ENCODE measurements around the gene SFXN5.

The SFXN5 gene

DNA sequence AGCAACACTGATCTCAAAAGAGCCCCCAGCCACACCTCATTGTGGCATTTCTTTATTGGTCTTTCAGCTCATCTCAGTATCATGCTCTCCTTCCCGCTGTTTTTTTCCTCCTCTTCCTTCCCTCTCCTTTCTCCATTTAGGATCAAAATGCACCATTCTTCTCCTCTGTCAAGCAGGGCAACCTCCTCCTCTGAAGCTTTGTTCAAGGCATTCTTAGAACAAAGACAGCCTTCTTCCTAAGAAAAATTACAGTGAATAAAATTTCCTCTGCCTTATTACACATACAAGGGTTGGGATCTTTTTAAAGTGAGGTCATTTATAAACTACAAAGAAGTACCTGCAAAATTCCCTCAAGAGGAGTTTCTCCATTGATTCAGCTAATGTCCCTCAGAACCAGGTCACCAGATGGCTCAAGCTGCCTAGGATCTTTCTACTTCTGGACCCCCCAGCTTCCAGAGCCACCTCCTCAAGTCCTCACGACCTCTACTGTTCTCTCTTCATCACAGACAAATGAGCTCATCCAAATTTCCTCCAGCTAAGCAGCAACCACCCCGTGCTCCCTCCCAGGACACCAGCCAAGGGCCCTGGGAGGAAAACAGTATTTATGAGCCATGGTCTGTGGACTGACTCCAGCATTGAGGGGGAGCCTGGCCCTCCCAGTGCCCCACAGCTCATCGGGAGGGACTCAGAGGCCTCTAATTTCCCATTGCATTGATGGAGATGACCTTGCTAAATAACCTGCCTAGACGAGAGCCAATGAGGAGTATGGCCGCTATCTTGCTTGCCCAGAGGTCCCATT, 18.0 kb downstream of the SFXN5 start:
- DNase-seq (ENCODE audit: low read depth) = peak; percentile 65

DNA sequence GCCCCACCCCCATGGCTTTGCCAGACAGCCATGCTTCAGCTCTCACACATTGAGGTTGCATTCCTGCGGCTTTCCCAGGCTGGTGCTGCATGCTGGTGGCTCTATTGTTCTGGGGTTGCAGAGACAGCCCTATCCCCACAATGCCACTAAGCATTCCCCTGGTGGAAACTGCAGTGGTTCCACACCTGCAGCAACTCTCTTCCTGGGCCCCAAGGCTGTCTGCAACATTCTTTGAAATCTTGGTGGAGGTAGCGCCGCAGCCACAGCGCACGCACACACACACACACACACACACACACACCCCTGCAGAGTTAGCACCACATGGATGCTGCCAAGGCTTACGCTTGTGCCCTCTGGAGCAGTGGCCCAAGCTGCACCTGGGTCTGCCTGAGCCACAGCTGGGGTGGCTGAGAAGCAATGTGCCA, 21.4 kb downstream of the SFXN5 start:
- DNase-seq (ENCODE audit: low read depth) = peak; percentile 59

DNA sequence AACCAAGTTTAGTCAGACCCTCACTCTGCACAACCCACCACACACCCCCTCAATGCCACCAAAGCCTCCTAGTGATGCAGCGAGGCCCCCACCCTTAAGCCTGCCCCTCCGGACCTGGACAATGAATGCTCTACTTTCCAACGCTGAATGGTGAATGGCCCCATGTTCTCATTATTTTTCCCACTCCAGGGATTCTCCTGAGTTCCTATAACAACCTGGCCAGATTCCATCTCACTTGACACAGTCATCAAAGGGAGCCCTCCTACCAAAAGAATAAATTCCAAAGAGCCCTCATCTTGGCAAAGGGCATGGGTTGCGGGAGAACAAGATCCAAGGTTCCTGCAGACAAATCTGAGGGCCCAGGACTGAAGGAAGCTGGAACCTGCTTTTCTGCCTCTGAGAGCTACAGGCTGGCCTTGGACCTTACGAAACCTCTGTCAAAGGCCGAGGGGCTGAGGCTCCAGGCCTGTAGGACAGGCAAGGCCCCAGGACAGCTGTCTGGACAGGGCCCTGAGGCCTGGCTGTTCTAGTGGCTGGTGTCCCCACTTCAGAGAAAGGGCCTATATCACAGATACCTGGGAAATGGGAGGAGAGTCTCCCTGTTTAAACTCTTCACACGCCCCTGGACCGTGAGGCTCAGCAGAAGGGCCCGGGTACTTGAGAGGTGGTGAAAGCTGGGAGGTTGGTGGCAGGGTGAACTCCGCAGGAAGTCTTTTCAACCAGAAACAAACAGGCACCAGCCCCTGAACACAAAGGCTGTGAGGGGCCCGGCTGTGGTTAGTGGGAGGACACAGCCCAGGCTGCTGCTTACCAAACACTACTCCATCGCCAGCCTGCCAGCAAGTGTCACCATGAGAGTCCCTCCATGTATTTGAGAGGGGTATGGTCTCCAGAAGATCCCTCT, 27.3 kb downstream of the SFXN5 start:
- DNase-seq (ENCODE audit: low read depth) = no peak

DNA sequence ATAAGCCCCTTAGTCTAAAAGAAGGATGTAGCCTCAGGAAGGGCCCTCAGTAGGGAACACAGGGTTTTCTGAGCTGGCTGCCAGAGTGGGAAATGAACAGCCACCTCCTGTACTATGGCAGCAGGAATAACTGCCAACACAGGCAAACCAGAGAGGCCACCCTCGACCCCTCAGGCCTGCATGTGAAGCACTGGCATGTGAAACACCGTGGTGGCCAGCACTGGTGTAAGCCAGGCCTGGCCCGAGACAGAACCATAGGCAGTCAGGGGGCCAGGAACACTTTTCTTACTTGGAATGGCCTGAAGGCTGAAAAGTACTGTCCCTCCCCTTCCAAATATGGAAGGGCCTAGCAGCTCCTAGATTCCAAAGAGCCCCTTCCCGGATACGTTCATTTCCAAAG, 28.2 kb downstream of the SFXN5 start:
- DNase-seq (ENCODE audit: low read depth) = no peak

DNA sequence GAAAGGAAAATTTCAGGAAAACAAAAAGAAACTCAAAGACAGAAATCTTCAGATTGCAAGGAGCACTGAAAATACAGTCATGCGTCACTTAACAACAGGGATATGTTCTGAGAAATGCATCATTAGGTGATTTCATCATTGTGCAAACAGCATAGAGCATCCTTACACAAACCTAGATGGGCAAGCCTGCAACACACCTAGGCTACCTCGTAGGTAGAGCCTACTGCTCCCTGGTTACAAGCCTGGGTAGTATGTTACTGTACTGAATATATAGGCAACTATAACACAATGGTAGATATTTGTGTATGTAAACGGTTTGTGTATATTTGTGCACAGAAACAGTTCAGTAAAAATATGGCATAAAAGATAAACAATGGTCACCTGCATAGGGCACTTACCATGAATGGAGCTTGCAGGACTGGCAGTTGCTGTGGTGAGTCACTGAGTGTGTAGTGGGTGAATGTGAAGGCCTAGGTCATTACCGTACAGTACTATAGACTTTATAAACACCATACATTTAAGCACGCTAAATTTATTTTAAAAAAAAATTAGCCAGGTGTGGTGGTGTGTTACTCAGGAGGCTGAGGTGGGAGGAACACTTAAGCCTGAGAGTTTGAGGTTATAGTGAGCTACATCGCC, 33.4 kb downstream of the SFXN5 start:
- DNase-seq (ENCODE audit: low read depth) = no peak

DNA sequence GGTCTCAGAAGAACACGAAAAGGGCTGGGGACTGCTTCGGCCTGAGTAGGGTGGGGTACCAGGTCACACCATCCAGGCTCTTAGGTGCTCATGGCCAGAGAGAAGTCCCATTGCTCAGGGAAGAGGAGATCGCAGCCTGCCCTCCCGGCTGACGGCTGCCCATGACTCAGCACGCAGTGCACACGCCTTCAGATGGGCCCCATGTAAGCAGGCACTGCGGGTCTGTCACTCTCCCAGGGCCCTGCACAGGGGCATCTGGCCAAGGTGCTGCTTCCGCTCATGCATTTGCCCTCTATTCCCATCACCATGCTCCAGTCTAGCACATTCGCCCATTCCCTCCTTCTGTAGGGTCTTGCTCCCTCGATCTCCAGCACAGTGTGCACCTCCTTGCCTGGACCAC, 34.7 kb downstream of the SFXN5 start:
- DNase-seq (ENCODE audit: low read depth) = no peak

DNA sequence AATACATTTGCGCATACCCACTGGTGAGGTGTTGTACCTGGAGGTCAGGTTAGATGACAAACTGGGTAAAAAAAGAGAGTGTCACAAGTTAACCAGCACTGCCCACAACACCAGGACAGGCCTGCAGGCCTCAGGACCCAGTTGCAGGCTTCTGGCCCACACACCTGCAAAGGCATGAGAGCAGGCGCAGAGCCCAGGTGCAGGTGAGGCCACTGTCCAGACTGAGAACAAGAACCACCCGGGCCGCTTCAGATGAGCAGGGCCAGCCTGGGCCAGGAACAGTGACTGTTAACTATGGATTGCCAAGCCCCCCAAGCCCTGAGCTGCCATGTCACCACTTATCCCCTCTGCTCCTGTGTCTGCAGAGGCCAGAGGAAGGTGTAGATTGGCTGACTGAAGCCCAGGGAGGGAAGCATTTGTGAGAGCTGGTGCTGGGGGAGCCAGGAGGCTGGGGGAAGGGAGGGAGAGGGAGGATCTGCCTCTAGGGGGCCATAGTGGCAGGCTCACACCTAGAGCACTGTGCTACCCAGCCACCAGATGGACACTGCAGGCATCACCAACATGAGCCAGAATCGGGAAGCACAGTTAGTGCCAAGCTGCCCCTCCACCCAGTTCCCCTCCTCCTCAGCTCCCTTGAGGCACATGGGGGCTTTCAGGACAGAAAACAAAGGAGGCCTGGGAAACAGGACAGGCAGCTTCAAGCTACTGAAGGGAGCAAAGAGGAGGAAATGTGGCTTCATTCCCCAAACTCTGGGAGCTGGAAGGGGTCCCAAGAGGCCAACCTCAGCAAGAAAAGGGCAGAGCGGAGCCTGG, 35.4 kb downstream of the SFXN5 start:
- peak; percentile 9 for DNase-seq (ENCODE audit: low read depth)

DNA sequence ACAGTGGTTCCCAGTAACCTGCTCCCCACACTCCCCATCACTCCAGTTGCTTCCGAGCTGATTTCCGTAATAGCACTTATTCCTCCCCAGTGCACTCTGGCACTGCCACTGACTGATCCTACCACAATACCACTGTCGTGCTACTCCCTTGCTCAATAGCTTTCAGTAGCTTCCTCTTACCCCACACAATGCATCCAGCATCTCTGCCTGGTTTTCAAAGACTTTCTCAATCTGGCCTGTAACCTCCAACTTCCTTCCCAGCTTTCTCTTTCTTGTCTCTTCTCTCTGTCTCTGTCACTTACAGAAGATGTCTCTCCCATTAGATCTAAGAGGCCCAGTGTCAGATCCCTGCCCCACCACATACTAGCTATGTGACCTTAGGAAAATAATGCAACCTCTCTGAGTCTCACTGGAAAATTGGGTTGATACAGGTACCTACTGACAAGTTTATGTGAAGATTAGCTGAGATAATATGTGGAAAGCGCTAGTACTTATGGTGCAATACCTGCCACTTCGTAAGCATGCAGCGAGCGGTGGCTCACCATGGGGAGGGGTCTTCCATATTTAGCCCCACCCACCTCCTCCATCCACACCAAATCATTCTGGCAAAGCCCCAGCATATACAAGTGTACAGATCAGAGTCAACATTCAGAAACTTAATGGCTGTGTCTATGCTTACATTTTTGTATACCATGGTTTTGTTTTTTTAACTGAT, 36.7 kb downstream of the SFXN5 start:
- DNase-seq (ENCODE audit: low read depth) = no peak

DNA sequence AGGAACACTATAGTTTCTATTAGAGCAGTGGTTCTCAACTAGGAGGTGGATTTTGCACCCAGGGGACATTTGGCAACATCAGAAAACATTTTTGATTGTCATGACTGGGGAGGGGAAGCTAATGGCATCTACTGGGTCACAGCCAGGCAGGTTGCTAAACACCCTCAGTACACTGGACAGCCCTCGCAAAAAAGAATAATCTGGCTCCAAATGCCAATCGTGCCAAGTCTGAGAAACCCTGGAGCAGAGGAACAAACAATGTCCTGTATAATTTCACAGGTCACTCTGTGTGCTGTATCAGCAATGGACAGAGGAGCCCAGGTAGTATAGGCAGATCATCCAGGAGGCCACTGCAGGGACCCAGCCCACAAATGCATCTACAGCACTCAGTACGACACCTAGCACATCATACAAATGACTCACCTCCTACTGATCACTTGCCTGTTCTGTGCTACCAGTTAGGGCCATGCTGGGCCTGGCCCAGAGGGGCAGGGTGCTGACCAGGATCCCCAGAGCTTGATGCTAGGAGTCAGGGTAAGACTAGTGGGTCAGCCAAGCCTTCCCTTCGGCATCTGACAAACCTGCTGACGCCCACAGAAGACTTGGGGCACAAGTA, 37.6 kb downstream of the SFXN5 start:
- DNase-seq (ENCODE audit: low read depth) = no peak

DNA sequence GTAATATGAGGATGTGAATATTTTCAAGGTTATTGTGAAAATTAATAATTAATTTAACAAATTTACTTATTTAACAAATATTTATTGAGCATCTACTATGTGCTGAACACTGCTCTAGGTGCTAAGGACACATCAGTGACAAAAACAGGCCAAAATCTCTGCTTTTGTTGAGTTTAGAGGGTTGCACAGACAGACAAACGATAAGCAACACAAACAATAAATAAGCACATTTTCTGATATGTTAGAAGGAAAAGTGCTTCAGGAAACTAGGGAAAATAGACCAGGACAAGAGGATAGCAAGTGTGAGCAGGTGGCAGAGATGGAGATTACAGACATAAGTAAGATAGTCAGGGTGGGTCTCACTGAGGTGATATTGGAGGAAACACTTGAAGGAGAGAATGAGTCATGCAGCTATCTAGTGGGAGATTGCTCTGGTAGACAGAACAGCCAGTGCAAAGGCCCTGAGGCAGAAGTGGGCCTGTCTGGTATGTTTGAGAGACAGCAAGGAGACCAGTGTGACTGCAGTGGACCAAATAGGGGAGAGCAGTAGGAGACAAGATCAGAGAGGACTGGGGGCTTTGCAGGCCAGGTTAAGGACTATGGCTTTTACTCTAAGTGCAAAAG, 38.3 kb downstream of the SFXN5 start:
- peak; percentile 14 for DNase-seq (ENCODE audit: low read depth)

DNA sequence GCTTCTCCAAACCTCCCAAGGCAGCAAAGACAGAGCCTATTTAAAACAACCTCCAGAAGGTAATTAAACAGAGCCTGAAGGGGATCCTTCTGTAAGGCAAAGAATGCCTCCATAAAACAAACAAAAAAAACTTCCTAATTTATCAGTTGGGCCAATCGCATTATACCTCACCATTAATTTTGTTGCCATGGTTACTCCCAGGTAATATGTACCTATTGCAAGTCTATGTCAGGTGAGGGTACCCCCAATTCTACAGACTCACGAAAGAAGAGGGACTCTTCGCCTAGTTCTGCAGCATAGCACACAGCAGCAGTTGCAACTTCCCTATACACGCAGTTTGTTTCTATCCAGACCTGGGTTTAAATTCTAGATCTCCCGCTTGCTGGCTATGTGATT, 38.8 kb downstream of the SFXN5 start:
- DNase-seq (ENCODE audit: low read depth) = no peak

DNA sequence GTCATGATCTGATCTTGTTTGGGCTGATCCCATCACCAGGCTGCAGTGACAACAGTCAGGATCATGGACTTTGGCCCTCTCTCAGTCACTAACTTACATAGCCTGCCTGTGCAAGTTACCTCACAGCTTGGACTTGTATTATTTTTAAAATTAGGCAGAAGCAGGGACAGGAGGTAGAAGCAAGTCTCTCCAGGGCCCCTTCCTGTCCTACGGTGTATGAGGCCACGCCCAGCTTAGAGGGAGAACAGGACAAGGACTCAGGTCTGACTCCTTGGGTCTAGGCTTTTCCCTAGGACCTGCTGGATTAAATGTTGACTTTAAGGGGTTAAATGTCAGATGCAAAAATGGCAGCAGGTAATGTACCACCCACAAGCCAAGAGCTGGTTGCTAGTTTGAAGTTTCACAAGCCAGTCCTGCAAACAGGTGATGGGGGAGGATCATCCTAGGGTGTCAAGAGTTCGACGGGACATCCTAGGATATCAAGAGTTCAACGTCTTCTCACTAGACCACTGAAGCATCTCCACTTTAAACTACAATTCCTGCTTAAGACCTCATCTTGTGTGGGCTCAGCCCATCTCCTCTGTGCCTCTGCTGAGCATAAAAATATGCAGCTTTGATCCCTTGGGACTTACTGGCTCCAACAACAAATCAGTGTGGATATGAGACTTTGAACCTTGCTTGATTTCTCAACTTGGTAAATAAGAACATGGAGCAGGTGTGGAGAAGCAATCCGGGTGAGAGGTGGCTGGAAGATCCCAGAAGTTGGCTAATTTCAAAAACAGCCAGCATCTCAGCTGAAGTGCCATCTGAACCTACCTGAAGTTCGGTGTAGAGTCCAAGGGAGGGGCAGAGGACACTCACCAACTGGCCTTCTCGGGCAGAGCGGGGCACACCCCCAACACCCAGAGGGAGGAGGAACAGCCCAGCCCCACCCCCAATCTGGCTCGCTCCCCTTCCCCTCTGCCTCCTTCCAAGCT, 39.5 kb downstream of the SFXN5 start:
- DNase-seq (ENCODE audit: low read depth) = no peak

DNA sequence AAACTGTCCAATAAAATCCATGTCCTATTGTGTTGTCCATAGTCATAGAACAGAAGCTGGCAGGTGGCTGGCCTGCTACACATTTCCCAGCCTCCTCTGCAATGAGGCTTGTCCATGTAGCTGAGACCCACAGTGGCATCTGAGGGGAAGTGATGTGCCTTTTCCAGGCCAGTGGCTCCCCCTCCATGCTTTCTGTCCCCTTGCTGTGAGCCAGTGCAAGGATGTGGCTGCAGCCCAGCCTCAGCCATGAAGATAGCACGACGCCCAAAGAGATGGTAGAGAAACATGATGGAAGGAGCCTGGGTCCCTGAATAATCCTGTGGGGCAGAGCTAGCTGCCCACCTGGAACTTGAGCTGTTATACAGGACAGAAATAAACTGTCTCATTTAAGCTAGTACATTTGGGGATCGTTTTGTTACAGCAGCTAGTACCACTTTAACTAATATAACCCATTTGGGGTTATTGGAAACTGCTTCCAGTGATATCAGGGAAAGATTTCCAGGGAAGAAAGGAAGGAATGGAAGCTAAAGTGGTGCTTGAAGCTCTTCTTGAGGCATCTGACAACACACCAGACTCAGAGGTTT, 40.3 kb downstream of the SFXN5 start:
- no peak for DNase-seq (ENCODE audit: low read depth)

DNA sequence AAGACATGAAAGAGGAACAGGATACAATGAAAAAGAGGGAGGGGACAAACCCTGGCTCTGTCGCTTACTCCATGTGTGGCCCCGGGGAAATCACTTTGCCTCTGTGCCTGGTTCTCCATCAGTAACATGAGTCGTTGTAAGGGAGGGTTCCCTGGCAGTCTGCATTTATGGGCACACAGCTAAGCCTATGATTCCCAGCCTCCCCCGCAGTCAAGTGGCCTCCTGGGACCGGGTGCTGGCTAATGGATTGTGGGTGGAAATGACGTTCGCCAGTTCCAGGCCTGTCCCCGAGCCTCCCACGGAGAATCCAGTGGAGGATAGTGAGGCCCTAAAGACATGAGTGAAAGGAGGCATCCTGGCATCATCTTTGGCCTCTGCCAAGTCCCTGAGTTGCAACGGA, 42.7 kb downstream of the SFXN5 start:
- no peak for DNase-seq (ENCODE audit: low read depth)

DNA sequence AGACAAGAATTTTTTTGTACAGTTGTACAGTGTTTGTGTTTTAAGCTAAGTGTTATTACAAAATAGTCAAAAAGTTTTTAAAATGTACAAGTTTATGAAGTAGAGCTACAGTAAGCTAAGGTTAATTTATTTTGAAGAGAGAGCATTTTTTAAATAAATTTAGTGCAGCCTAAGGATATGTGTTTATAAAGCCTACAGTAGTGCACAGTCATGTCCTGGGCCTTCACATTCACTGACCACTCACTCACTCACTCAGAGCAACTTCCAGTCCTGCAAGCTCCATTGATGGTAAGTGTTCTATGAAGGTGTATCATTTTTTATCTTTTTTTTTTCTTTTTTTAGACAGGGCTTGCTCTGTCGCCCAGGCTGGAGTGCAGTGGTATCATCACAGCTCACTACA, 44.2 kb downstream of the SFXN5 start:
- no peak for DNase-seq (ENCODE audit: low read depth)

DNA sequence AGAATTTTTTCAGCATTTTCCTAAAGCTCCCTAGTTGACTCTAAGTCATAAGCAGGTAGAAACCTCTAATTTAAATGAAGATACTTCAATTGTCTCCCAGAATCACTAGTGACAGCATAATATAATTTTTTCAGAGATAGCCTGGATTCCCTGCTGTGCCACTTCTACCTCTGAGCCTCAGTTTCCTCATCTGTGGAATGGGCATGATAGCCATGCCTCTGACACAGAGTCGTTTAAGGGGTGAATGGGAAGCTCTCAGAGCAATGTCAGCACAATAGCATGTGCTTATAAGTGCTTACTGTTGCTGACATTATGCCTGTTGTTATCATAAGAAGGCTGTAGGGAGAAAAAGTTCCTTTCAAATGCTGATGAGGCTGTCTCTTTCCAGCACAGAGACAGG, 48.0 kb downstream of the SFXN5 start:
- no peak for DNase-seq (ENCODE audit: low read depth)

DNA sequence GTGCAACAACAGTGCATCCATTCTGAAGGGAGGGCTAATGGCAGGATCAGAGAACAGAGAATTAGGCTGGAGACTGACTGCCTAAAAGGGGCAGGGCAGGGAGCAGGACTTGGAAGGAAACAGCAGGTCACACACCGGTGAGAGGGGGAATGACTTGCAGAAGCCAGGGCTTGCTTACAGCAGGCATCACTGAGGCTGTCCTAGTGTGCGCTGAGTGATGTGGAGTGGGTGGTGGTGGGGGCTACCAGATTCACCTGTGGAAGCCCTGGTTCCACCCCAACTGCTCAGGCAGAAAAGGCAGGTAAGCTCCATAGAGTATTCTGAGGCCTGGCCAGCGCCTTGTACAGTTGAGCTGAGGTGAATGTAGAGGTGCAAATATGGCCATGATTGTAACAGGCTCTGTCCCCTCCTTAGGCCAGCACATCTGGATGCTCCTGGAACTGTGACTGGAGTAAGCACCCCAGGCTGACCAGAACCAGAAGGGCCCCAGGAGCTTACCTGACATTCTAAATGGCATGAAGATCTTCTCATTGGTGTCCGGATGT, 49.4 kb downstream of the SFXN5 start:
- no peak for DNase-seq (ENCODE audit: low read depth)

DNA sequence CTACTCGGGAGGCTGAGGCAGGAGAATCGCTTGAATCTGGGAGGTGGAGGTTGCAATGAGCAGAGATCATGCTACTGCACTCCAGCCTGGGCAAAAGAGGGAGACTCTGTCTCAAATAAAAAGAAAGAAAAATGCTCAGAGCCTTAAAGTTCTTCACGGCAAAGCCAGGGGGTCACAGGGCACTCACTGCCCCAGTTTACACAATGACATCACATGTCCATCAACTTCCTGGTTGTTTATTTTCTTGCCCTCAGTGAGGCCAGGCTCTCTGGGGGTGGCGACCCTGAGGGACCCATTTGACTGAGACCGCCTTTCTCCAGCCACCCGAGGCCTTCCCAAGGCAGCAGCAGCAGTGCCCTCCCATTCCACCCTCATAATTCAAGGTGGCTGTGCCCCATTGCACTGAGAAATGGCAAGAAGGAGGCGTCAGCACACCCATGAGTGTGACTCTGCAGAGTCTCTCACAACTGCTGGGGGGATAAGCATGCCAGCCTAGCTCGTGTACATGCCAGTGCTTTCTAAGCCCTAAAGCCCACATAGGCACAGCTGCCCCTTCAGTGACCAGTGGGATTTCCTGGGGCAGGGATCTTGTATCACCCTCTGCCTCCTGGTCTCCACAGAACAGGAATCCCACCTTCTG, 50.0 kb downstream of the SFXN5 start:
- DNase-seq (ENCODE audit: low read depth) = no peak
